HK-2 (cell line): ENCODE results near the gene ZNF473.
A peak's percentile ranks its signal among the peaks of the same experiment; 100 is the strongest.

Source experiments
- DNase-seq: peaks from one replicate; pipeline ENCODE4 v3.0.0-alpha.2; 2018; ENCODE audit not compliant: unreplicated experiment

Gene ZNF473

DNA sequence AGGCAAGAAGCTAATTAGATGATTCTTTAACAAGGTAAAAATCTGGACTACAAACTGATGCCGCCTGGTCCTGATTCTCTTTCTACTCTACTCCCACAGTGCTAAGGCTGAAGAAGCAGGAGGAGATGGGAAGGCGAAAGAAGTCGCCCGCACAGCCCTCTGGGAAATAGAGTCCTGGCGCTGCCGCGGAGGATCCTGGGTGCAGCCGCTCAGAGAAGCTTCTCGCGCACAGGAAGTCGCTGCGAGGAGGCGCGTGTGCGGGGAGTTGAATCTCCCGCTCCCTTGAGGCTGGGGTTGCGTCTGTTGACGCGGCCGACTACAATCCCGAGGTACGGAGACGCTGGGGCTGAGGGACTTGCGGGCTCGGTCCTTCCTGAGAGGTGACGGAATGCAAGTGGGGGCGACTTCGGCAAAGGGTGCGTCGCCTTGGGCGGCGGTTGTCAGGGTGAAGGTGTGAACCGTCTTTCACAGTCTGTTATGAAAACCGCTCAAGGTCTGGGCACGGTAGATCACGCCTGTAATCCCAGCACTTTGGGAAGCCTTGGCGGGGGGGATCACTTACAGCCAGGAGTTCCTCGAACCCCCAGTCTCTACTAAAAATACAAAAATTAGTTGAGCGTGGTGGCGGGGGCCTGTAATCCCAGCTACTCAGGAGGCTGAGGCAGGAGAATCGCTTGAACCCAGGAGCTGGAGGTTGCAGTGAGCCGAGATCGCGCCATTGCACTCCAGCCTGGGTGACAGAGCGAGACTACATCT is at the start of gene ZNF473:
ZNF473 (plus strand) TSS at position 212 of the 756 bp plus-strand sequence. CDS start 5,078 bp downstream, outside the sequence.
- peak; percentile 94 for DNase-seq

DNA sequence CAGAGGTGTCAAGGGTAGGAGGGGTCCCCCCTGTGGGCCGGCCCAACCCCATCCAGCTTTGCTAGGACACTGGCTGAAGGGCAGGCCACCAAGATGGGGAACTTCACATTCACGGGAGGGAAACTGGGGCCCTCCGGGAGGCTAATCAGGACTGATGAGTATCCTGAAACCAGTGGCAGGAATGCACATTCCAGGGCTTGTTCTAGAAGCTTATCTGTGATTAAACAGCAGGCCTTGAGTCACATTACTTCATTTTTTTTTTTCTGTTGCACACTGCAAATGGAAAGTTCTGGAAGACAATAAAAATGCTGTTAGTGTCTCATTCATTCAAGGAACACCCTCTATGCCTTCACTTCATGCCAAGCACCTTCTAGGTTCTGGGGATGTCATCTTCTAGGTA is 49.3 kb upstream of the ZNF473 start:
- DNase-seq, result no peak

DNA sequence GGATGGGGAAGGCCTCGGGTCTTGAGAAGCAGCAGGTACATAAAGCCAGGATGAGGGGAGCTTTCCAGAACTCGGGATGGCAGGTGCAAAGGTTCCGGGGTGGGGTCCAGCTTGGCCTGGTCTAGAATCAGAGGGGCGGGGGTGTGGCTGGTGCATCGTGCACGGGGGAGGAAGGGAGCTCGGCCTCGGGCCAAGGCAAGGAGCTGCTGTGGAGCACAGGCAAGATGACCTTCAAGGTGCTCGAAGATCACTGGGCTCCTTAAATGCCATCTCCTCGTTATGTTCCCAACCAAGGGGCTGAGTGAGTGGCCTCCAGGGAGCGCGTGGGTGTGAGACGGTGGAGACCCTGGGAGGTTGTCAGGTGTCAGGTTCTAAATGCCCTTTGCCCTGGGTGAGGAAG is 48.7 kb upstream of the ZNF473 start:
- no peak for DNase-seq

DNA sequence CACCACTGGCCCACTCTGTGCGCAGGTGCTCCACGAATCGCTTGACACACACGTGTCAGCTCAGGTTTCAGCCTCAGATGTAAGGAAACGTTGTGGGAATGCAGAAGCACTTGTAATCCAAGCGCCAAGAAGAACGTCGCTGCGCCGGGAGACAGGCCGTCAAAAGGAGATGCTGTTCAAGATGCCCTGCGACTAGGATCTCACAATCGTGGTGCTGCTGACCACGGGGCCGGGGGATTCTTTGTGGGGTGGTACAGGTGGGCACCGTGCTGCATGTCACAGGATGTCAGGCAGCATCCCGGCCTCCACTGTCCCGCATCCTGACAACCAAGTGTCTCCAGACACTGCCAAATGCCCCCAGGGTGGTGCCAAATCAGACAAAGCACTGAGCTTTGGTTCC is 47.9 kb upstream of the ZNF473 start:
- no peak for DNase-seq

DNA sequence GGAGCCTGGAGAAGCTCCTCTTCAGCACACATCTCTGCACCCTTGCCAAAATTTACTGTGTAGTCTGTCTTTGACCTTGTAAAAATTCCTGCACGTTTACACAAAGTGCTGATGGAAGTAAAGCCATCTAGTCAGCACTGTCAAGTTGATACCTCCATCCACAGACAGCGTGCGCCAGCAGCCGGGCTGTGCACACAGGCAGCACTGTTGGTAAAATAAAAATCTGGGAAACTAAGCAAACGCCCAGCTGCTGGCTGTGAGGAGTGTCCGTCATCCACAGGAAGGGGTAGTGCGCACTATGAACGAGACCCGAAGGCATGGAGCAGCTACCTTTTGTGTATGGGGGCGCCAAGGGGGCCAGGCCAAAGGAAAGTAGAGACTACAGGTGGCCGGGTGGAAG is 47.5 kb upstream of the ZNF473 start:
- DNase-seq, result no peak

DNA sequence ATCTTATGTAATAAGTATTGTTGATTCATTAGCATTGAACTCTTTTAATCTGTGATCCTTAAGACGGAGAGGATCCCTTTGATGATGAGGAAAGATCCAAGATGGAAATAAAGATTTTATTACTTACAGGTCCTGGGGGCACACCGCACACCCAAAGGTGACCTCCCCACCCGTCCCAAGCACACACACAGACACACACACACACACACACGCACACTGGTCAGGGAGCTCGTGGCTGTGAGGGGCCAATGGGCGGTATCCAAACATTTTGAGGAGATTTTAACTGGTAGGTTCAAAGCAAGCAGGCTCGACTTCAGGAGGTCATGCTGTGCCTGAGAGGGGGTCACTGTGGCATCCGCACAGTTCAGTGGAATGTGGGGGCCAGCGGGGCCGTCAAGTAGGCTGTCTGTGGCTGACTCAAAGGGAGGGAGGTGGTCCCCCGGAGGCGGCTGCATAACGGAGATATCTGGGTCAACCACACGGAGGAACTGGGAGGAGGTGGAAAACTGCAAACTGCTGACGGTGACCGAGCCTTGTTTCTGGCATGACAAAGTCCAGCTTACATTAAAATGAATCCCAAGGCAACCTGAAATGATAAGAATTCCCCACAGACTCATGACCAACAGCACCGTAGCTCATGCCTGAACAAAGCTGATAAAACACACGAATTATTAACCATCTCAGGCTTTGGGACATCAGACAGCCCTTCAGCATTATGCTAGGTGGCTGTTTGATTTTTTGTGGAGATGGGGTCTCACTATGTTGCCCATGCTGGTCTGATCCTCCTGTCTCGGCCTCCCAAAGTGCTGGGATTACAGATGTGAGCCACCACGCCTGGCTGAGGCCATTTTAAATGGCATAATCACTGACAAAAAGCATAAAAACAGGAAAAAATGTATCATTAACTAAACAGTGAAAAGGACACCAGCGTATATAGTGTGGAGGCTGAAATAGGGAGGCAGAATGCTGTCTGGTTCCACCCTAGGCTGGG is 43.9 kb upstream of the ZNF473 start:
- no peak for DNase-seq

DNA sequence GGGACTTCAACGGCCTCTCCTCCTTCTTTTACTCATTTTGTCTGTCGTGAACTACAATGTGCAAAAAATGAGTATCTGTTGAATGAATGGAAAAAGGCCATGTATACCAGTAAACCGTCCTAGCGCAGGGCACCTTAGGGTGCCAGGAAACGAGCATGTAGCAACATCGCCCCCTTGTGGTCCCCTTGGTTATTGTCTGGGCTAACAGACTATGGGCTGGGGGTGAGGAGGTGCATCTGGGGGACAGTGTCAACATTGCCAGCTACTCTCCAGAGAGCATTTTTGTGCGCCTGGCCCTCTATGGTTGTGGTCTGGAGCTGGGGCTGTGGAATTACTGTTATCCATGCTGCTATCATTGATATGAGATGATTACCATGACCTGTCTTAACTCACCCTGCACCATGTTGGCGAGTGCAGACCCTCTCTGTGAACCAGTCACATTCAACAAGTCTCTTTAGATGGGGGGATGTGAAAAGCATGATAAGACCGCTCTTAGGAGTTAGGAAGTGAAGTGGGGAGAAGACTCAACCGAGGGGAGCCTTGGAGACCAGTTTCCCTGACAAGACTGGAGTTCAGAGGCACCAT is 42.1 kb upstream of the ZNF473 start:
- DNase-seq, result peak; percentile 65

DNA sequence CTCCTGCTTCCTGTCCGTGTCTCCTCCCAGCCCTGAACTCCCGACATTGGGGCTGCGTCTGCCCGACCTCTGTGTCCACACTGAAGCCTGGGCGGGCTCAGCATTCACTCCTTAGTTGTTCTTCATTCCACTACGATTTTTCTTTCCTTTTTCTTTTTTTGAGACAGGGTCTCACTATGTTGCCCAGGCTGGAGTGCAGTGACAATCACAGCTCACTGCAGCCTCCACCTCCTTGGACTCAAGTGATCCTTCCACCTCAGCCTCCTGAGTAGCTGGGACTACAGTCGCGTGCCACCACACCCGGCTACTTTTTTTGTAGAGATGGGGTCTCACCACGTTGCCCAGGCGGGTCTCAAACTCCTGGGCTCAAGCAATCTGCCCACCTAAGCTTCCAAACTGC is 41.3 kb upstream of the ZNF473 start:
- DNase-seq, result no peak

DNA sequence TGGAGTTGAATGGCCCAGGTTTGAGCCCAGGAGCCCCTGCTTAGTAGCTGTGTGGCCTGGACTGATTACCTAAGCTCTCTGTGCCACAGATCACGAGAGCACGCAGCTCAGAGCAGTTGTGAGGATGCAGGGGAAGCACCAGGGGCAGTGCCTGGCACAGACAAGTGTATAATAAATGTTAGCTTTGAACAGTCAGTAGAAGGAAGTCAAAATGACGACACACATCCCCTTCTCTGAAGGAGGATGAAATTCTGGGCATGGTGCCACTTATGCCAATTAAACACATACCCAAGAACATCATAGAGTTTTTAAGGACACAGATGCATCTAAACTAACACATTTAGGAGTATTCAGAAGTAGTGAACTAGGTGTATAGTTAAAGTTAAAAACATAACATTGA is 39.9 kb upstream of the ZNF473 start:
- DNase-seq, result no peak

DNA sequence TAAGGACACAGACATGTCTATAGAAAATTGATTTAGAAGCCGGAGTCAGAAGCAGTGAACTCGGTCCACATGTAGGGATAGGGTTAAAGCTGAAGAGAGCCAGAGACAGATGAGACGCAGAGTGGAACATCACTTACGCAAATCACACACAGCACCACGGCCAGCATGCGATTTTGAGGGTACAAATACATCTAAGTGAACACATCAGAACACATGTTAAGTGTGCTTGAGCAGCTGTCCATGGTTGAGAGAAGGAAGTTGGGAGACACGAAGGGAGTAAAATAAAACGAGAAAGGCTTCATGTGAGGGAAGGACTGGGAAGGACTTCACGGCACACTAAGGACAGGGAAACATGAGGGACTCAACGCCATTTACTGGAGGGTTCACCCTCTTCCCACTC is 39.5 kb upstream of the ZNF473 start:
- no peak for DNase-seq

DNA sequence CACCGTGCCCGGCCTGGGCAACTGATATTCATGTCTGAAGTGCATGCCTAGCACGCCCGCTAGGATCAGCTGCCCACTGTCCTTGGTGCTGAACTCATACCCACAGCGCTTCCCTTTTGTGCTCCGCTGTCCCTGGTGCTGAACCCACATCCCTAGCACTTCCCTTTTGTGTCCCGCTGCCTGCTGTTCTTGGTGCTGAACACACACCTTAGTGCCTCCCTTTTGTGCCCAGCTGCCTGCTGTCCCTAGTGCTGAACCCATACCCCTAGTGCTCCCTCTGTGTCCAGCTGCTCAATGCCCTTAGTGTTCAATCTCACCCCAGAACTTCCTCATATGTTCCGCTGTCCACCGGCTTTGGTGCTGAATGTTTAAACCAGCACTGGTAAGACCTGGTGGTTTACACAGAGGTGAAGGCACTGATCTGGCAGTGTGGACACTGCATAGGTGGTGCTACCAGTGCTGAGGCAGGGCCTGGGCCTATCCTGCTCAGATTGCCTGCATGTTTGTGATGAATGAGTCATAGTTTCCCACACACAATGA is 38.6 kb upstream of the ZNF473 start:
- peak; percentile 93 for DNase-seq

DNA sequence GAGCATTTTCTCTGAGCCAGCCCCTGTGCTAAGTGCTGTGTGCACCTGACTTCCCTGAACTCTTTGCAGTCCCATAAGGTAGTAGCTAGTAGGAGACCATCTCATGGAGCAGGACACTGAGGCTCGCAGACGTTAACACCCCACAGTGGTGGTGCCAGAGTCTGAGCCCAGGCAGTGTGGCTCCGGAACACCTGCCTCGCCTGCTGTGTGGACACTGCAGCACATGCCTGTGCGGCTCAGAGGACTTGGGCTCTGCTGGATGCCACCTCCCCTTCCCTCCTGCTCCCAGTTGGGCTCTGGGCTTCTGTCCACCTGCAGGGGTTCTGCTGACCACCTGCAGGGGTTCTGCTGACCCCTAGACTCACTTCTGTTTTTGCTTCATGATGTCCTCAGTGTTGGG is 37.8 kb upstream of the ZNF473 start:
- no peak for DNase-seq

DNA sequence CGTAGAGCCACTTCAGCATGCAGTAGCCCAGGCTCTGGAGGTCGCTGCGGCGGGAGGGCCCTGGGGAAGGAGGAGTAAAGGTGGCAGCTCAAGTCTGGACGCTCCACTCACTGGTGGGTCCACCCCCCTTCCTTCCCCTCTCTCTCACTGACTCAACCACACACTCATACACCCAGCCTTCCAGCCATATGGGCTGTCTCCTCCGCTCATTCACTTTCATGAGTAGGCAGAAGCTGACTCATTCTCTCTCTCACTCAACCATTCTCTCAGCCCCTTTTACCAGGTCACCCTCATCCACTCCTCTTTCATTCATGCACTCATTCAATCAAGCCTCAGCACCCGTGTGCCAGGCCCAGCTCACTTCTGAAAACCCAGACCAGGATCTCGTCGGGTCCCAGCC is 37.4 kb upstream of the ZNF473 start:
- peak; percentile 44 for DNase-seq

DNA sequence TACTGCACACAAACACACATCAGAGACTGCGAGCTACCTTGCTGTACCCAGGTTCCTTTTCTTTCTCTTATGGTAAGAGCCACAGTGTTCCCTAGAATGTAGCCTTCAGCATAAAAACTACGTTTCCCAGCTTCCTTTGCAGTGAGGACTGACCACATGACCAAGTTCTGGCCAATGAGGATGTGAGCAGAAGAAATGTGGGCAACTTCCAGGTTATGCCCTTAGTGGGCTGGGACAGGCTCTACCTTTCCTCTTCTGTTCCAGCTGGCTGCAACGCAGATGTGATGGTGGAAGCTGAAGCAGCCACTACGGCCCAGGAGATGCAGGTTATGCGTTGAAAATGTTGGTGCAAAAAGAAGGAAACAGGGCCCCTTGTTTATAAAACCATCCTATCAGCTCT is 28.1 kb upstream of the ZNF473 start:
- DNase-seq, result peak; percentile 23

DNA sequence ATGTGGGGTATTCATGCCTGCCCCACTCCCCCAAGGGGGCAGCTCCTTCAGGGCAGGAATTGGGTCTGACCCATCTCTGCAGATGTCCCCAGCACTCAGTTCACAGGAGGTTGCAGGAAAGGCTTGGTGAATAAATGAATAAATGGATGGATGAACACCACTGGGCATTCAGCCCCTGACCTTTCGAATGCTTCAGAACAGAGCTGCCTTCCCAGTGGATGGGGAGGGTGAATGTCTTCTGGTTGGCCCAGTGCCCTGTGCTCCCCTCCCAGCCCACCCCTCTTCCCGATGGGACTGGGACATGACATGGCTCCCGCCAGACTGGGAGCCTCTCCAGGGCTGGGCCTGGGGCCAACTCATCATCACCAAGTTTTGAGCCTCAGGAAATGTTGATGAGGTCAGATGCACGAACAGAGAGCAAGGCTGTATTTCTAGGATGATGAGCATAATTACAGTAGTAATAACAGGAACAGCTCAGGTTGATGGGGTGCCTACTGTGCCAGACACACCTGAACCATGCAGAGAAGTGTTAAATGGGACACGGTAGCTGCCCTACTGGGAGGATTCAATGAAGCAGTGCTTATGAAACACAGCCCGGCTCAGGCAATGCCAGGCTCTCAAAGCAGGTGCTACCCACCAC is 26.3 kb upstream of the ZNF473 start:
- no peak for DNase-seq

DNA sequence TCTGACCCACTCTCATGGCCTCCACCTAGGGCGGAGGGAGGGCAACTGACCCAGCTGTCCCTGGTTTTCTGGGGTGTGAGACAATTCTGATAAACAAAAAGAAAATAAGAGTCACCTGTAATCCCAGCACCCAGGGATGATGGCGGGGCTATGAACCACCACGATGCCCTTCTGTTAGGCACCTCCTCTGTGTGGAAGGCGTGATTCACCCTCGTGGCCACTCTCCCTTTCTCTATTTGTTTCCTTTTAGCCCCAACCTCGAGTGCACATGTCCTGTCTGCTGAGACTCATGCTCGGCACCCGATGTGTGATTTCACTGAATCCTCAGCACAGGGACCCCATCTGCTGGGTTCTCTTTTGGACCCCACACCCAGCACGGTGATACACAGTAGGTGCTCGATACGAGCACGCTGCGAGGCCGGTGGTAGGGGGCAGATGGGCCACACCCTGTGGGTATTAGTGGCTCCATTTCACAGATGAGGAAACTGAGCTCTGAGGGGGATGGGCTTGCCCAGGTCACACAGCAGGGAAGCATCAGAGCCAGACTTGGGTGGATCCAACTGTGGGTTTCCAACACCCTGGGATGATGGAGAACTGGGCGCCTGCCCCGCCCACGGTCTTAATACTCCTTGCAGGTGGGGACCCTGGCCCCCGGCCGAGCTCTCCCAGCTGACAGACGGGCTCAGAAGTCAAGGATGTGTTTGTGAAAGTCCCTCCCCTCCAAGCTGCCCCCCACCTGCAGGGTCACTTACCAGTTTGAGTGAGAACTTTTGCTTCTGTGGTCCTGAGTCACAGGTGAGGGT is 25.6 kb upstream of the ZNF473 start:
- no peak for DNase-seq

DNA sequence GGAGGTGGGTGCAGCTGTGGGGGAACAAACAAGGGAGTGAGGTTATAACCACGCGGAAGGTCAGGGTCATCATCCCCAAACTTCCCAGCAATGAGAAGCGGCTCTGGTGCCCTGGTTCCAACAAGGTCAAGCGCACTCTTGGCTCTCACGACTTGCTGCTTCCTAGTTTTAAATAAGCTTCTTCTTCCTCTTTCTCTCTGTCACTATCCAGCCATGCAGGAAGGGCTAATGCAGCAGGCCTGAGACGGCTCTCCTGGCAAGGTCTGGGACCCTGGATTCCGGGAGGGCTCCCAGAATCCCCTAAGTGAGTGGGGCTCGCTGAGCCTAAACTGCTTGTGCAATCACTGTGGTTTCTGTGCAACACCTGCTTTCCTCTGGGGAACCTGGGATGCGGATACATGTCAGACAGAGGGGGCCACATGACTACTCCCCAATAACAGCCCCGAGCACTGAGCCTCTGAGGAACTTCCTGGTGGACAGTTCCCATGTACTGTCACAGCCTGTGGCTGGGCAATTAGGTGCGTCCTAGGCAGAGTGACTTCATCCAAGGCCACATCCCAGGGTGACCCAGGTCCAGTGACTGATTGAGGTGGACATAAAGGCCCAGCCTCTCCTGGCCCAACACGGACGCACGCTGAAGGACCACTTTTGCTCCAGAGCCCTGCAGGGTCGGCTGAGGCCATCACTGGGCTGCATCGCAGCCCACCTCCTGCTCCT is 24.8 kb upstream of the ZNF473 start:
- no peak for DNase-seq

DNA sequence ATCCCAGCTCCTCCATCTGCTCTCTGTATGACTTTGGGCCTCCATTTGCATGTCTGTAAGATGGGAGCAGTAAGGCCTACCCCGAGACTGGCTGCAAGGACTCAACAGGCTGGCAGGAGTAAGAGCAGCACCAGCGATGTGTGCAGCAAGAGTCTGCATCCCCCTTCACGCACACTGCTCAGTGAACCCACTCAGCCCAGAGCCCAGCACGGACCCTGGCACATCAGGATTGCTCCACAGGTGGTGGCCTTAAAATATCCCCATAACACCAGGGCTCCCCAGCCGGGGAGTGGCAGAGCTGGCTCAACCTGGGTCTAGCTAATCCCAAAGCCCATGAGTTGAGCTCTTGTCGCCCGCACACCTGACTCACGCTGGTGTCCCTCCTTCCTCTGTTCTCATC is 24.0 kb upstream of the ZNF473 start:
- no peak for DNase-seq

DNA sequence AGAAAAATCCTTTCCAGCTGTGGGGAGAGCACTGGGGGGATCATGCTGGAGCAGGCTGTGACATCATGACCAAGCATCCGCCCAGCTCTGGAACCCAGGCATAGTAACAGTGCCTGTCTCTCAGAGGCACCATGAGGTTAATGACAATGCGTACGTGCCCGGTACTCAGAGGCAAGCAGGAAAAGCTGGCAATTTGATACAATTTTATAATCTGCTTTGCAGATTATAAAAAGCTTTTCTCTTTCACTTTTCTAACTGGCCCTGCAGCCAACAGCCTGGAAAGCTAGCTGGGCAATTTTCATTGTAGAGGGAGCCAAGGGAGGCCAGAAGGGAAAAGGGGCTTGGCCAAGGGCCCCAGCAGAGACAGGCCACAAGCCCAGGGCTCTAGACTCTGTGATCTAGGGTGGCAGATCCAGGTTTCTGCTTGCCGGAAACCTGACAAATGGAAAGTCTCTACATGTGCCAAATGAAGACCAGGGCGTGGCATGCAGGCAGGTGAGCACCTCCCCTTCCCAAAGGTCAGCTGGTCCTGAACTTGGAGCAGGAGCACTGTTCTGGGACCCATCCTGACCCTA is 23.3 kb upstream of the ZNF473 start:
- DNase-seq, result no peak

DNA sequence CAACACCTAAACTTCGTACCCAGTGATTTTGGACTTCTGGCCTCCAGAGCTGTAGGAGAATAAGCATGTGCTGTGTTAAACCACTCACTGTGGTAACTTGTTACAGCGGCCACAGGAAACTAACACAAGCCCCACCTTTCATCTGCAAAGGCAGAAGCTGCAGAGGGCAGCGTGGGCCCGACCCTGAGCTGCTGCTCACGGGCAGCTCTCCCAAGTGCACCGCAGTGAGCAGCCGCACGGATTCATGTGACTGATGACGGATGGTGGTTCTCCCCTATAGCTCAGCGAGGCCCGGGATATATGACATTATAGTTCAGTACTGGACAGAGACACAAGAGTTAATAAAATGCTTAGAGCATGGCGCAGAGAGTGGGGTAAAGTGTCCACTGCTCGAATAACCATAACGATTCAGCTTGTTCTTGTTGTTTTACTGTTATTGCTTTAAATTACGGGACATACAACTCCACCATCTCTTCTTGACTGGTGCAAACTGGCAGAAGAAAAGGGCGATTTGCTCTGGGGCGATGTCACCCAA is 22.5 kb upstream of the ZNF473 start:
- DNase-seq, result no peak
